ENCODE measurements around the gene SOX18.
"Not testable (repeated sequence)": the region's sequence is repeated elsewhere in the genome, so short reads cannot be mapped to it uniquely, and the experiment has no call there.

The SOX18 gene

DNA sequence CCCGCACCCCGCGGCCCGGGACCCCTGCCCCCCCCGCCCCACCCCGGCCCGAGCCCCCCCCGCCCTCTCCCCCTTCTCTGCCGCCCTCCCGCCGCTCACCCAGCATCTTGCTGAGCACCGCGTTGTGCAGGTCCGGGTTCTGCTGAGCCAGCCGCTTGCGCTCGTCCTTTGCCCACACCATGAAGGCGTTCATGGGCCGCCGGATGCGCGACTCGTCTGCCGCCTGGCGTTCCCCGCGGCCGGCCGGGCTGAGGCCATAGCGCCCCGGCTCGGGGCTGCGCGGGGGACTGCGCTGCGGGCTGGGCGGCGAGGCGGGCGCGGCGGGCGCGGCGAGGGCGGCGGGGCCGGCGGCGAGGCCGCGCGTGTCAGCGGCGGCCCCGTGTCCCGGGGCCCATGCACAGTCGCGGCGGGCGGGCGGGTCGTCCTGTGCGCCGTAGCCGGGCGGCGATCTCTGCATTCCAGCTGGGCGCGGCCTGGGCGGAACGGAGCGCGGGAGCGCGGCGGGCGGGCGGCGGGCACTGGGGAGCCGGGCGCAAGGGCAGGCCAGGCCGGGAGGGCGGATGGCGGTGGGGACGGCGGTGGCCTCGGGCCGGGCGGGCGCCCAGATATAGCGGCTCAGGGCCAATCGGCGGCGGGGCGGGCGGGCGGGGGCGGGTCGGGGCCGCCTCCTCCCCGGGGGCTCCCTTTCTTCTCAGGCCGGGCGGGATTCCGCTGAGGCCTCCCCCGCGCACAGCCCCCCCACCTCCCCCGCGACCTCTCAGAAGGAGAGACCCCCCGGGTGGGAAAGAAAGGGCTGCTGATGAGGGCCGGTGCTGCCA is at the start of gene SOX18:
SOX18 (minus strand) TSS at position 580 of the 818 bp plus-strand sequence; CDS start at position 457, 123 bp downstream.
- DNase-seq (ENCODE audit: low read depth in 3 of 3) = peak in 1 of 3 experiments; percentile 44

DNA sequence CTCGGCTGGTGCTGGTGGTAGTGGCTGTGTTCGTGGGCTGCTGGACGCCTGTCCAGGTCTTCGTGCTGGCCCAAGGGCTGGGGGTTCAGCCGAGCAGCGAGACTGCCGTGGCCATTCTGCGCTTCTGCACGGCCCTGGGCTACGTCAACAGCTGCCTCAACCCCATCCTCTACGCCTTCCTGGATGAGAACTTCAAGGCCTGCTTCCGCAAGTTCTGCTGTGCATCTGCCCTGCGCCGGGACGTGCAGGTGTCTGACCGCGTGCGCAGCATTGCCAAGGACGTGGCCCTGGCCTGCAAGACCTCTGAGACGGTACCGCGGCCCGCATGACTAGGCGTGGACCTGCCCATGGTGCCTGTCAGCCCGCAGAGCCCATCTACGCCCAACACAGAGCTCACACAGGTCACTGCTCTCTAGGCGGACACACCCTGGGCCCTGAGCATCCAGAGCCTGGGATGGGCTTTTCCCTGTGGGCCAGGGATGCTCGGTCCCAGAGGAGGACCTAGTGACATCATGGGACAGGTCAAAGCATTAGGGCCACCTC is 49.1 kb upstream of the SOX18 start:
- no peak for DNase-seq (ENCODE audit: low read depth in 3 of 3)

DNA sequence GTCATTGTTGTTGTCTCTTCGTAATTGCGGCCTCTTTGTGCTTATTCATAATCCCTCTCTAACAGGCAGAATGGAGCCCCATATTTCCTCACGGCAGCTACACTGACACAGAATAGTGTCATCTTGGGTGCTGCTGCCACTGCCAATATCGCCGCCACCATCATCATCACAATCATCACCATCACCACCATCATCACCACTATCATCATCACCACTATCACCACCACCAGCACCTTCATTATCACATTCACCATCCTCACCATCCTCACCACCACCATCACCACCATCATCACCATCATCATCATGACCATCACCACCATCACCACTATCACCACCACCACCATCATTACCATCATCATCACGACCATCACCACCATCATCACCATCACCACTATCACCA is 47.1 kb upstream of the SOX18 start:
- no peak for DNase-seq (ENCODE audit: low read depth in 3 of 3)

DNA sequence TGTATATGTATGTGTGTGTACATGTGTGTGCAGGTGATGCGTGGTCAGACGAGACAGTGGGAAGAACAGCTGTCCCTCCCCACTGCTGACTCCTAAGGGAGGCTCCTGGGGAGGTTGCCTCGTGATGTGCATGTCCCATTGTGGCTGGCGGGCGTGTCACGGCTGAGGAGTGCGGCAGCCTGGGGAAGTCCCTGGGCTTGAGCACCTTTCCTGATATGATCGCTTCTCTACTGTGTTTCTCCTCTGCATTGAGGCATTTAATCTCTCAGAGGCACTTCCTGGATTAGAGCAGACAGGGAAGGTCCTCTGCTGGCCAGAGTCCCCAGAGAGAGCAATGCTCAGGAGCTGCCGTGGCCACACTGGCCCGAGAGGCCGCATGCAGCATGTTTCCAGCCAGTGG is 46.5 kb upstream of the SOX18 start:
- DNase-seq (ENCODE audit: low read depth in 3 of 3) = no peak

DNA sequence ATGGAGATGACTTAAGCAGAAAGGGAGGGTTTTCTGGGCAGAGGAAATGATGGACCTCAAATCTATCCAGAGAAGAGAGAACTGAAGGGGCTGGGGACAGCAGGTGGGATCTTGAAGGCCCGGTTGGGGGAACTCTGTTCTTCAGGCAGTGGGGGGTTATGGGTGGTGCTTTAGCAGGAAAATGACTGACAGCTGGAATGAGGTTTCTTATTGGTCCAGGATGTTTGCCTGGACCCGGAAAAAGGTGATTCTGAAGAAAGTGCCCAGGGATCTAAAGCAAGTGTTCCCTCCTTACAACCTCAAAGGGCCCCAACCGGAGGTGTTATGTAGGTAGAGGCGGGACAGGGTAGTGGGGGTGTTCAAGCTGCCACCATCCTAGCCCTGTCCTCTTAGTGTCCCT is 46.0 kb upstream of the SOX18 start:
- no peak for DNase-seq (ENCODE audit: low read depth in 3 of 3)

DNA sequence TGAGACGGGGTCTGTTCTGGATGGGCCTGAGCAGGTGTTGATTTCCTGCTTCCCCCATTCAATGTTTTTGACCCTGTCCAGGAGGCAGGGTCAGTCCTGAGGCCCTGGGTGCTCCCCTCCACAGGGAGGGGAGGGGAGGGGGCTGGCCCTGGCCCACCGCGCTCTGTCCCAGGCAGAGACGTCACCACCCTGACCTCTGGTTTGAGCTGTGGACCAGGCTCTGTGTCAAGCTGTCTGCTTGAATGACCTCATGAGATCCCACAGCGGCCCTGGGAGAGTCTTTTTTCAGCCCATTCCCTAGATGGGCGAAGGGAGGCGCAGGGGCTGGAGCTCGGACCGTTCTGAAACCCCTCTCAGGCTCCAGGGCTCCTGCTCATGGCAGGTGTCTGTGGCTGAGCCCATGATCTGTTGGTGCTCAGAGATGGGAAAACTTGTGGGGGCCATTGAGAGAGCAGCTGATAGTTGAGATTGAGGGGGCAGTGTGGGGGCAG is 43.6 kb upstream of the SOX18 start:
- no peak for DNase-seq (ENCODE audit: low read depth in 3 of 3)

DNA sequence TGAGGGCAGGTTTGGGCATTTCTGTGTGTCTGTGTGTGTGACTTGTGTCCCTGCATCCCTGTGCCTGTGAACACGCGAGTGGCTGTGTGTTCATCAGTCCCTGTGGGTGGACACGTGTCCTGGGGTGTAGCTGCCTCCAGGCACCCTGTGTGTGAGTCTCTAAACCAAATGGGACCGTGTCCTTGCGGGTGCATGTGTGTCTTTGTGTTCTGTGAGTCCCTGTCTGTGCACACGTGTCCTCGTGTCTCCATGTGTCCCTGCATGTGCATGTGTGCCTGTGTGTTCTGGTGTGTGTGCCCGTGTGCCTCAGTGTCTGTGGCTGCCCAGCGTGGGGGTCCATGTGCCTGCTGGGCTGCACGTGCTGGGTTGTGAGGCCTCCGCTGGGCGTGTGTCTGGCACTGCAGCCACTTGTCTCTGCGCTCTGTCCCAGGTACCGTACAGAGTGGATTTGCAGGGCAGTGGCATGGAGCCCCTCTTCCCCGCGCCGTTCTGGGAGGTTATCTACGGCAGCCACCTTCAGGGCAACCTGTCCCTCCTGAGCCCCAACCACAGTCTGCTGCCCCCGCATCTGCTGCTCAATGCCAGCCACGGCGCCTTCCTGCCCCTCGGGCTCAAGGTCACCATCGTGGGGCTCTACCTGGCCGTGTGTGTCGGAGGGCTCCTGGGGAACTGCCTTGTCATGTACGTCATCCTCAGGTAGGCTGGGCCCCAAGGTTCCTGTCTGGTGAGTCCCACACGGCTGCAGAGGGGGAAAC is 43.0 kb upstream of the SOX18 start:
- no peak for DNase-seq (ENCODE audit: low read depth in 3 of 3)

DNA sequence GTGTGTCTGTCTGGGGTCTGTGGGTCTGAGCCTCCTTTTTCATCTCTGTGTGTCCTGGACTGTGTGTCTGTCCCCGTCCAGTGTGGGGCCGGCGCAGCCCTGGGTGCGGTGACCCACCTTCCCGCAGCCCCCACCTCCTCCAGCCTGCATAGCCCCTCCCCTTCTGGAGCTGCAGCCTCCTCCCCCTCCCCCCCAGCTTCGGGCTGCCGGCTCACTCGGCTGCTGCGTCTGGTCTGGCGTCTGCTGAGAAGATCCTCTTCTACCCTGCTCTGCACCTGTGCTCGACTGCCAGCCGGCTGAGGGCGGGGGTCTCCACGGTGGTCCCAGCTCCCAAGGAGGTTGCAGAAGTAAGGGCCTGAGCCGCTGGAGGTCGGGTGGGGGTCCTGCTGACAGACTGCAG is 42.3 kb upstream of the SOX18 start:
- no peak for DNase-seq (ENCODE audit: low read depth in 3 of 3)

DNA sequence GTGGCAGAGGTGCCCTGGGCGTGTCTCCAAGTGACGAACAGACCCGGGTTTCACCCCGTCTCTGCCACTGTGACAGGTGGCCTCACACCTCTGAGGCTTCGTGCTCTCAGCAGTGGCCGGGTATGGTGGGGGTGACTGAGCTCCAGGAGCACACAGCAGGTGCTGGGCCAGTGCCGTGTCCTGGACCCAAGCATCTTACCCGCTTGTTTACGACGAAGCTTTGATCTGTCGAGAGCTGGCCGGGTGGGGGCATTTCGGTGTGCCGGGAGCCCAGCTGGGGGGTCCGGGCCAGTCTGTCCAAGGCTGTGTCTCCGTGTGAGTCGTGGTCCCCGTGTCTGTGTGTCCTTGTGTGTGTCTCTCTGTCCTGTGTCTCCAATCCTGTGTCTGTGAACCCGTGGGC is 41.9 kb upstream of the SOX18 start:
- no peak for DNase-seq (ENCODE audit: low read depth in 3 of 3)

DNA sequence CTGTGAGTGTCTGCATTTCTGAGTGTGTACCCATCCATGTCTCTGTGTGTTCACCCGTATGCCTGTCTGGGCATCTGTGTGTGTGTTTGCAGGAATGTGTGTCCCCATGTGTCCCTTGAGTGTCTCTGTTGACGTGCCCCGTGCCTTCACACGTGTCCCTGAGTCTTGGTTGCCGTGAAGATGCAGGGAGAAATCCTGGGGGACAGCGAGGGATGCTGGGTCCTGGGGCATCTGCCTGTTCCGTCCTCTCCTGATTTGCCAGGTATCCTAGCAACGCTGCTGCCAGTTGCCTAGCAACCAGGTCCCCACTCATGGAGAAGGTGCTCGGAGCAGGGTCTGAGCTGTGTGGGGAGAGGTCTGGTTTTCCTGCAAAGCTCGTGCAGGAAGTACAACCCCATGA is 40.7 kb upstream of the SOX18 start:
- DNase-seq (ENCODE audit: low read depth in 3 of 3) = no peak

DNA sequence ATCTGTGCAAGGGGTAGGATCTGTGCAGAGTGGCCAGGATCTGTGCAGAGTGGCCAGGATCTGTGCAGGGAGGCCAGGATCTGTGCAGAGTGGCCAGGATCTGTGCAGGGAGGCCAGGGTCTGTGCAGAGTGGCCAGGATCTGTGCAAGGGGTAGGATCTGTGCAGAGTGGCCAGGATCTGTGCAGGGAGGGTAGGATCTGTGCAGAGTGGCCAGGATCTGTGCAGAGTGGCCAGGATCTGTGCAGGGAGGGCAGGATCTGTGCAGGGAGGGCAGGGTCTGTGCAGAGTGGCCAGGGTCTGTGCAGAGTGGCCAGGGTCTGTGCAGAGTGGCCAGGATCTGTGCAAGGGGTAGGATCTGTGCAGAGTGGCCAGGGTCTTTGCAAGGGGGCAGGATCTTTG is 39.1 kb upstream of the SOX18 start:
- DNase-seq (ENCODE audit: low read depth in 3 of 3) = not testable (repeated sequence)

DNA sequence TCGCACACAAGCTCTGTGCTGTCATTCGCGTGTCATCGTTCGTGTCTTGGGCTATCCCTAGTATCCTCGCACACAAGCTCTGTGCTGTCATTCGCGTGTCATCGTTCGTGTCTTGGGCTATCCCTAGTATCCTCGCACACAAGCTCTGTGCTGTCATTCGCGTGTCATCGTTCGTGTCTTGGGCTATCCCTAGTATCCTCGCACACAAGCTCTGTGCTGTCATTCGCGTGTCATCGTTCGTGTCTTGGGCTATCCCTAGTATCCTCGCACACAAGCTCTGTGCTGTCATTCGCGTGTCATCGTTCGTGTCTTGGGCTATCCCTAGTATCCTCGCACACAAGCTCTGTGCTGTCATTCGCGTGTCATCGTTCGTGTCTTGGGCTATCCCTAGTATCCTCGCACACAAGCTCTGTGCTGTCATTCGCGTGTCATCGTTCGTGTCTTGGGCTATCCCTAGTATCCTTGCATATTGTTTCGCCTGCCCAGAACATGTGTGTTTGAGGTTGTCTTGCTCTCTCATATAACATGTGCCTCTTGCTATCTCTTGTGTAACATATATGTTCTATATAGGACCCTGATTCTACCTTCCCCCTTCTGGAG is 37.9 kb upstream of the SOX18 start:
- DNase-seq (ENCODE audit: low read depth in 3 of 3) = not testable (repeated sequence)

DNA sequence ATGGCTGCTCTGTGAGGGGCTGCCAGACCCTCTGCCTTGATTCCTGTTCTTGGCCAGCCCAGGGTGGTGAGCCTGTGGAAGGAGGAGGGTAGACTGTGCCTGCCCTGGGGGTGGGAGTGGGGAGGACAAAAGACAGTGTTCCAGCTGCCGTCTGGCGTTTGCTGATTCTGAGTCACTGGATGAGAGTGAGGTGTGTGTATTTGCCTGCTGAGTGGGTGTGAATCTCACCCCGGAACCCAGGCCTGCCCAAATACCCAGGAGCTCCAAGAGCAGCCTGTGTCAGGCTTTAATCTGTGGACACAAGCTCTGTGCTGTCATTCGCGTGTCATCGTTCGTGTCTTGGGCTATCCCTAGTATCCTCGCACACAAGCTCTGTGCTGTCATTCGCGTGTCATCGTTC is 37.4 kb upstream of the SOX18 start:
- no peak for DNase-seq (ENCODE audit: low read depth in 3 of 3)

DNA sequence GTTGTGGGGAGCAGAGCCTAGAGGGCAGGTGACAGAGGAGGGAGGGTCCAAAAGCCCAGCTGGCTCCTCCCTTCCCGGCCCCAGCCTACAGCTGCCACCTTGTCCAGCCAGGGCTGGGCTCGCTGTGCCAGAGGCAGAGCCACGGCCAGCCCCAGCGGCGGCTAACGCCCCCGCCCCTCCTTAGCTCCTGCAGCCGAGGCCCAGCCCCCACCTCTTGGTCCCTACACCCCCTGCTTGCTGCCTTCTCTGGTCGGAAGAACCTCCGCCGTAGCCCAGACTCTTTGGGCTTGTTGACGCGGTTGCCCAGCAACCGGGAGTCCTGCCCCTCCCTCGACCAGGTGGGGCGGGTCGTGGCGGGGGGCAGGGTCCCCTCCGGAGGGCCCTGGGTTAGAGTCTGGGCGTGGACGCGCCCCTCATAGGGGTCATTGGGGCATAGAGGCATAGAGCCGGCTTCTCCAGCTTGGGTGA is 35.3 kb upstream of the SOX18 start:
- no peak for DNase-seq (ENCODE audit: low read depth in 3 of 3)

DNA sequence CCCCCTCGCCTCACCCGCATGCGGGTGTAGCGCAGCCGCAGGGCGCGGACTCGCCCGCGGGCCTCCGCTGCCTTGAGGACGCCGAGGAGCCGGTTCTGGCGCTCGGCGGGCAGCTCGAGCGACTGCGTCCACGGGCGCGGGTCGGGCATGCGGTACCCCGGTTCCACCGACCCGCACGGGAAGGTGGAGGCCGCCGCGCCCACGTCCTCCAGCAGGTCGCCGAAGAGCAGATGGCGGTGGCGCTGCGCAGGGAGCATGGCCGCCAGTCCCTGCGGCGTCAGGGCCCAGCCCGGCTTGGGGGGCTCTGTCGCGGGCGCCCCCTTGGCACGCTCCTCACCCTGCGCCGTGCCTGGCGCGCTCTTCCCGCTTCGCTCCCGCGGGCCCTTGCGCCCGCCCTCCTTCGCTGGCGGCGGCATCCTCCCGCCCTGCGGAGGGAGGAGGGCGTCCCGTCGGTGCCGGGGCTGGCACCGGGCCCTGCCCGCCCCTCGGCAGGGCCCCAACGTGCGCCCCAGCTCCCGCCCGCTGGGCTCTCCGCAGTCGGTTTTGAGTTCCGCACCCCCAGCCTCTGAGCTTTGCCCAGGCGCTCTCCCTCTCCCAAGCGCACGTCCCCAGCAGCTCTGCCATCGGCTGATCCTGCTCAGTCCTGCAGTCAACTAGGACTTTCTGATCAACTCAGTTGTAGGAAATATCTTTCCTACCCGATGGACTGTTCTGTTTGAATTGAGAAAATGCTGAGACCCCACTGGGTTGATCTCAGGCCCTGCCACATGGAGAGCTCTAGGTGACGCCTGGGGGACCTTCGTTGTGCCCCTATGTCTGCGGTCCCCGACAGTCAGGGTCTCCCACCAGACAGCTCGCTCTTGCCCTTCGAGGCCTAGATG is 34.6 kb upstream of the SOX18 start, which contains the start of gene LKAAEAR1:
LKAAEAR1 (minus strand) TSS at position 595 of the 881 bp plus-strand sequence; CDS start at position 416, 179 bp downstream.
- DNase-seq (ENCODE audit: low read depth in 3 of 3) = no peak

DNA sequence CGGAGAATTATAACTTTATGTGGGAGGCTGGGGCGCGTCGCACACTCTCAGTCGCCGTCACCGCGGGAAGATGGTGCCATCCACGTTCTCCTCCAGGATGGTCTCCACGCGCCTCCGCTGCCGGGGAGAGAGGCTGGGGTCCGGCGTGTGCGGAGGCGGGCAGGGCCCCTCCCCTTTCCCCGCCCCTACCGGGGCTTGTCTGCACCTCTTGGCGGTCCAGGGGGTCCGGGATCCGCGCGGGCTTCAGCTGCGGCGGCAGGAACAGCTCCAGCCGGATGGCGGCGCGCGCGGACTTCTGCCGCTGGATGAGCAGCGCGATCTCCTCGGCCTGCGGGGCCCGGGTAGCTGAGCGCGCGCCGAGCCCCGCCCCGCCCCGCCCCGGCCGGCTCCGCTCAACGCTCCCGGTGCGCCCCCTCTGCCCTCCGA is 34.0 kb upstream of the SOX18 start:
- DNase-seq (ENCODE audit: low read depth in 3 of 3) = peak; percentile 37 to 72 (median 48)

DNA sequence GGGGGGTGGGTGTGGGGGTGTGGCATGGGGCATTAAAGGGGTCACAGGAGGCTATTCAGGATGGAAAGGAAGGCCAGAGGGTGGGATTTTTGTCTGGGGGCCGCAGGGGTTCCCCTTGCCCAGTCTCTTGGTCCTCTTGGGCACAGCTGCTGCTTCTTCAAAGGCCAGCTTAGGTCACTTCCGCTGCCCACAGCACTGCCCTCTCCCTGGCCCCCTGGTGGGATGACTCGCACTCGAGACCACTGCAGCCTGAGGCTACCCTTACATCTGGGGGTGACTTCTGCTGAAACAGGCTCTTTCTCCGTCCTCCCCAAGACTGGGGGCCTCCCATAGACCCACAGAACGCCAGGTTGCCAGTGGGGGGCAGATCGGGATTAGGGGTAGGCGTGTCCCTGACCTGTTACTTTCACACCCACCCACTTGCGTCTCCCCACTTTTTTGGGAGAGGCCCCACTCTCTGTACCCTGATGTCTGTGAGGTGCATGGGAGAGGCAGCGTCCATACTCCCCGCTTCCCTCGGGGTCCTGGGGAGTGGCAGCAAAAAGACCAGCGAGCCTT is 33.5 kb upstream of the SOX18 start:
- no peak for DNase-seq (ENCODE audit: low read depth in 3 of 3)

DNA sequence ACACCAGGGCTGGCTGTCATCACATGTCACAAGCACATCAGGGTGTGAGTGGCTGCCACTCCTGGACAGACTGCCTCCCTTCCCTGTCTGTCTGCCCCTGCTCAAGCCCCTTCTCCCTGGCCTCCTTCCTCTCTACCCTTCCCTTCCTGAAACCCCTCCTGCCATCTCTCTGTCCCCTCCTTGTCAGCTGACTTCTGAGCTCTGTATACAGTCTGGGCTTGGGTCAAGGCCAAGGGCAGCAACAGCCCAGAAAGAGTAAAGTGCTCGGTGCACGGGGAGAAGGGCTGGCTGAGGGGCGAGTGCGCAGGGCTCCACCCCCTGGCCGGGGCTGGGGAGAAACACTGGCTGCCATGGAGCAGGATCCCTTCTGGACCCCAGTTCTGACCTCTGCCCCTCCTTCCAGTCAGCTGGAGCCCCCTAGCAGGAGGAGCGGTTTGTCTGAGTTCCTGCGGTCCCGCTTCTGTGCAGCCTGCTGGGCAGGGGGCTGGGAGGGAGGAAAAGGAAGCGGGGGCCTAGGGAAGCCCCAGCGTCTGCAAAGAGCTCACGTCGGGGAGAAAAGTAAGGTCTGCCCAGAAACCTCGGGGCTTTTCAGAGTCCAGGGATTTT is 32.8 kb upstream of the SOX18 start:
- no peak for DNase-seq (ENCODE audit: low read depth in 3 of 3)

DNA sequence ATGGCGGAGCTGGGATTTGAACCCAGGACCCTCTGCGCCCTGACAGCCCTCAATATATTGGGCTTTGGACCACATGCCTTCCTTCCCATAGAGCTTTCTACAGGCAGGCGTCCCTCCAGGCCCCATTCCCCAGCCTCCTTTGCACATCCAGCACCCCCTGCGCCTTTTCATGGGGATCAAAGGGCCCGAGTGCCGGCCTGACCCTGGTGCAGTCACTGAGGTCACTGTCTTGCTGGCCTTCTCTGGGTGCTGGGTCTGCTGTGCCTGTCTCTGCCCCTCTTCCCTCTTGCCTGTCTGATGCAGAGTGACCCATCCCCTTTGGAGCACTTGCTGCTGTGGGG is 32.2 kb upstream of the SOX18 start:
- DNase-seq (ENCODE audit: low read depth in 3 of 3) = no peak
